Fibroblast of lung (primary cell): ENCODE data around the gene VTI1A.

Source experiments
- CTCF ChIP-seq, 2 donors: IDR thresholded peaks in 1 of 2; conservative IDR thresholded peaks in 1 of 2; 1 replicate in 1 of 2; 2 replicates in 1 of 2; pipeline ENCODE4 v1.5.1; 2011 to 2012; ENCODE audit warnings: low read length in 2 of 2, control low read depth in 1 of 2, inconsistent platforms in 1 of 2, low read depth in 1 of 2, mild to moderate bottlenecking in 1 of 2
- EZH2 ChIP-seq: IDR thresholded peaks from 2 replicates; pipeline ENCODE4 v1.5.1; 2012; ENCODE audit warnings: low read length, control low read depth, mild to moderate bottlenecking; ENCODE audit errors: missing control alignments

- TF ChIP-seq CTCF (conservative IDR thresholded peaks at IDR 0.05 in 1 of 2, IDR thresholded peaks at IDR 0.05 in 1 of 2; ENCODE audit: low read depth in 1 of 2, low read length in 2 of 2) (no peak), EZH2 (no peak)
Observed at GRCh38 chr10:112756235-112756527, 309.2 kb downstream of the VTI1A start.
